ENCODE measurements around the gene MPG. TPM values are rescaled to one million over a fixed set of nuclear protein-coding genes. Genes with fewer than 3 reads are reported as not detected.

Gene MPG
- polyA plus RNA-seq, 1 experiment, result 117 TPM

DNA sequence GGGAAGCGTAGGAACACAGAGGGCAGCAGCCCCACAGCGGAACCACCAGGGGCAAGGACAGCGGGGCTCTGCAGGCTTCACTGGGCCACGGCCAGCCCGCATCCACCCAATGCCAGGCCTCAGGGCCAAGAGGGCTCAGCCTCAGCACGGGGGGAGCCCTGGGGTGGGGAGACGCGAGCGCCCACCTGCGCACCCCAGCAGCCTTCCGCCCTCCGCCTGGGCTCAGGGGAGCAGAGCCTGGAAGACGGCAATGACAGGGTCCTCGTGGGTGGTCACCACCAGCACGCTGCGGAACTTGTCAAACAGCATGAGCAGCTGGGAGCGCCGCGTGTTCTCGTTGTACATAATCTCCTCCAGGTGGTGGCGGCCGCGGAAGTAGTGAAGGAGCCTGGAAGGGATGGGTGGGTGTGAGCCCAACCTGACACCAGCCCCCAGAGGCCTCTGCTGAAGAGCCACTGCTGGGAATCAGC is 8.5 kb downstream of the MPG start:
- no peak for DNase-seq (ENCODE audit: low read depth)
- Histone ChIP-seq H3K27me3 (ENCODE audit: control insufficient read depth, insufficient read depth, low read length) (no peaks in the 10 kb centered on the region), H3K36me3 (ENCODE audit: control insufficient read depth, insufficient read depth, low read length) (peaks cover 40% of the 10 kb centered on the region), H3K4me3 (ENCODE audit: low read depth, low read length) (no peak overlapping the region)
- TF ChIP-seq, protein P1, sequence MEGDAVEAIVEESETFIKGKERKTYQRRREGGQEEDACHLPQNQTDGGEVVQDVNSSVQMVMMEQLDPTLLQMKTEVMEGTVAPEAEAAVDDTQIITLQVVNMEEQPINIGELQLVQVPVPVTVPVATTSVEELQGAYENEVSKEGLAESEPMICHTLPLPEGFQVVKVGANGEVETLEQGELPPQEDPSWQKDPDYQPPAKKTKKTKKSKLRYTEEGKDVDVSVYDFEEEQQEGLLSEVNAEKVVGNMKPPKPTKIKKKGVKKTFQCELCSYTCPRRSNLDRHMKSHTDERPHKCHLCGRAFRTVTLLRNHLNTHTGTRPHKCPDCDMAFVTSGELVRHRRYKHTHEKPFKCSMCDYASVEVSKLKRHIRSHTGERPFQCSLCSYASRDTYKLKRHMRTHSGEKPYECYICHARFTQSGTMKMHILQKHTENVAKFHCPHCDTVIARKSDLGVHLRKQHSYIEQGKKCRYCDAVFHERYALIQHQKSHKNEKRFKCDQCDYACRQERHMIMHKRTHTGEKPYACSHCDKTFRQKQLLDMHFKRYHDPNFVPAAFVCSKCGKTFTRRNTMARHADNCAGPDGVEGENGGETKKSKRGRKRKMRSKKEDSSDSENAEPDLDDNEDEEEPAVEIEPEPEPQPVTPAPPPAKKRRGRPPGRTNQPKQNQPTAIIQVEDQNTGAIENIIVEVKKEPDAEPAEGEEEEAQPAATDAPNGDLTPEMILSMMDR (IDR thresholded peaks at IDR 0.05; ENCODE audit: insufficient read depth, low read depth, low read length), result no peak
- CTCF ChIA-PET, result interaction anchor here (1.1 to 17.6 kb wide), 4 partner anchors 10 to 276 kb away, joined by 3 to 544 read pairs (median 11); partner anchors contain the start of genes MPG and RHBDF1
- POLR2A ChIA-PET, result no interaction called here

DNA sequence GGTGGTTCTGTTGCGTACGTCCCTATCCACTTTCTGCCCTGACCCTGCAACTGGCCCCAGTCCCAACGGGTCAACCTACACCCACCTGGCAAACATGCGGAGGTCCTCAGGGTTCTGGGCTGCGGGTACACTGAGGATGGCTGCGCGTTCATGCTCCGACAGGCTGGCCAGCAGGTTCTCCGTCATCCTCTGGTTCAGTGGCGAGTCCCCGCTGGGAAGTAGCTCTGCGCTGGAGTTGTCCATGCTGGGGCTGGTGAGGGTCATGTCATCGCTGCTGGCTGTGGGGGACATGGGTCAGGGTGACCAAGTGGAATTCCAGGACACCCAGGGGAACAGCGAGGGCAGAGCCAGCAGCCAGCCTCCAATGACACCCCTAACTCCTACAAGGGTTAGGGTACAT is 10.6 kb downstream of the MPG start:
- DNase-seq (ENCODE audit: low read depth), result no peak
- peaks cover 46% of the 10 kb centered on the region for H3K36me3 ChIP-seq (ENCODE audit: control insufficient read depth, insufficient read depth, low read length)
- TF ChIP-seq, protein P1 (IDR thresholded peaks at IDR 0.05; ENCODE audit: insufficient read depth, low read depth, low read length), result no peak
- CTCF ChIA-PET, result interaction anchor here (17.6 kb wide), 1 partner anchor 19 kb away, joined by 544 read pairs; the partner anchor contains the start of genes MPG and RHBDF1
- H3K4me3 ChIP-seq (ENCODE audit: low read depth, low read length), result no peak overlapping the region
- no peaks in the 10 kb centered on the region for H3K27me3 ChIP-seq (ENCODE audit: control insufficient read depth, insufficient read depth, low read length)
- POLR2A ChIA-PET, result no interaction called here

DNA sequence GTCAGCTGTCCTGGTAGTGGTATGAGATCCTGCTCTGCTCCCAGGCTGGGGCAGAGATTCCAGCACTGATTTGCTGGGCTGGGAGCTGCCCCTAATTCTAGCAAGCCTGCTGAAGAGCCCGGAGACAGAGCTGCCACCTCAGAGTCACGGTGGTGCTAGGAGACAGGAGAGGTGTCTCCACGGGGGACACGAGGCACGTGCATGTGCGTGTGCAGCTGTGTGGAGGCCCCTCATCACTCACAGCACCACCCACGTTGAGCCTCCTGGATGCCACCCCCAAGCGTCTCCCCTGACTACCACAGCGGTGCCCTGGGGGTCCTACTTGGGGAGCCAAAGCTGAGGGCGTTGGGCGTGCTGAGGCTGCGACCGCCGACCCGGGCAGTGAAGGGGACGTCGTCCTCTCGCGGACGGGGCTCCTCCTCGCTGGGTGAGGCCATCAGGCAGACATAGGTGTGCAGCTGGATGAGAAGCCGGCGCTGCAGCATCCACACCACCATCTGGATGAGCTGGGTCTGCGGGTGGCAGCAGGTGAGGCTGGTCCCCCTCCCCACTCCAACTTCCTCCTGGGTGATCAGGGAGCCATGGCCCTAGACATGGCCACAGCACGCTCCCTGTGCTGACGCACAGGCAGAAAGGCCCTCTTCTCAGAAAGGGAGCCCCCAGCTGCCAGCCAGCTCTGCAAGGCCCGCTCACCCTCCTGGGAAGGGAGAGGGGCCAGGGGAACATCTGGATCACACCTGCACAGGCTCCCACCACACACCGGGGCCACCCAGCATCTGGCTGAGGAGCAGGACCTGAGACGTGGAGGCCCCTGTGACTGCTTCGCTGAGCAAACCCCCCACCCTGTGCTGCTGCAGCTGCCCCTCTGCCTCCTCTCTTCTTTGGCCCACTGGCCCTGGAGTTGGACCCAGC is 11.6 kb downstream of the MPG start:
- ChIA-PET POLR2A (no interaction called here), CTCF (interaction anchor here (1.0 to 17.6 kb wide), 3 partner anchors 12 to 20 kb away, joined by 4 to 544 read pairs (median 15); partner anchors contain the start of genes MPG and RHBDF1)
- H3K36me3 ChIP-seq (ENCODE audit: control insufficient read depth, insufficient read depth, low read length), result peaks cover 41% of the 10 kb centered on the region
- TF ChIP-seq, protein P1 (IDR thresholded peaks at IDR 0.05; ENCODE audit: insufficient read depth, low read depth, low read length), result no peak
- no peaks in the 10 kb centered on the region for H3K27me3 ChIP-seq (ENCODE audit: control insufficient read depth, insufficient read depth, low read length)
- no peak overlapping the region for H3K4me3 ChIP-seq (ENCODE audit: low read depth, low read length)
- no peak for DNase-seq (ENCODE audit: low read depth)

DNA sequence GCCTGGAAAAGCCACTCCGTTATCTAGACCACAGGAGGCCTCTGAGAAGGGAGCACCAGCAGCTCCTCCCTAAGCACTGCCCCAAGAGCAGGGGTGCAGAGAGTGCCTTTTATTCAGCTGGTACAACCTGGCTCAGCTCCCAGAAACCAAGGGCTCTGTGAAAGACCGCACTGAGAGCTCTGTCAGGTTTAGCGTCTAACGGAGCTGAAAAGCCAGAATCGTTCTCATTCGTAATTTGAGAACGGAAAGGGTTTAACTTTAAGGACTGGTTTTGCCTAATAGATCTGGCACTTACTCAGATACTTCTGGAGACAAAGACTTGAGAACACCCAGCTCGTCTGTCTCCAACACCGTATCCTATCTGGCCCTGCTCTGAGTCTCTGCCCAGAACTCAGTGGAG is 13.5 kb downstream of the MPG start:
- TF ChIP-seq, protein P1 (IDR thresholded peaks at IDR 0.05; ENCODE audit: insufficient read depth, low read depth, low read length), result no peak
- ChIA-PET POLR2A (no interaction called here), CTCF (interaction anchor here (0.7 to 17.6 kb wide), 3 partner anchors 9 to 22 kb away, joined by 3 to 544 read pairs (median 15); partner anchors contain the start of genes MPG and RHBDF1)
- H3K36me3 ChIP-seq (ENCODE audit: control insufficient read depth, insufficient read depth, low read length), result peaks cover 32% of the 10 kb centered on the region
- DNase-seq (ENCODE audit: low read depth), result no peak
- H3K4me3 ChIP-seq (ENCODE audit: low read depth, low read length), result no peak overlapping the region
- H3K27me3 ChIP-seq (ENCODE audit: control insufficient read depth, insufficient read depth, low read length), result no peaks in the 10 kb centered on the region

Measured in BJ (cell line).